ENCODE data around the gene PCDH9. TPM values are rescaled to one million over a fixed set of nuclear protein-coding genes. Genes with fewer than 3 reads are reported as not detected.

Gene PCDH9
- total RNA-seq, 1 donor from 2014 or later: 3.7 TPM

GRCh38 chr13:66940113-66940512 lies 290.0 kb downstream of the PCDH9 start:
- H3K27me3 ChIP-seq: no peaks in the 10 kb centered on the region
- intact Hi-C loops (cut with DNase I): no loop called here
- H3K4me3 ChIP-seq: no peak overlapping the region
- TF ChIP-seq POLR2AphosphoS5 (IDR thresholded peaks at IDR 0.05; ENCODE audit: insufficient read depth in 1 of 2, low read depth in 1 of 2) (no peak), POLR2A (IDR thresholded peaks at IDR 0.05) (no peak), CTCF (IDR thresholded peaks at IDR 0.05) (no peak)
- H3K27ac ChIP-seq: no peak overlapping the region
- no peaks in the 10 kb centered on the region for H3K4me1 ChIP-seq
- no peaks in the 10 kb centered on the region for H3K36me3 ChIP-seq
- H3K9me3 ChIP-seq: no peaks in the 10 kb centered on the region
- DNase-seq (ENCODE audit: extremely low spot score in 2 of 2): no peak

GRCh38 chr13:66937423-66937822 lies 292.7 kb downstream of the PCDH9 start:
- intact Hi-C loops (cut with DNase I): no loop called here
- DNase-seq (ENCODE audit: extremely low spot score in 2 of 2): no peak
- no peaks in the 10 kb centered on the region for H3K36me3 ChIP-seq
- no peaks in the 10 kb centered on the region for H3K27me3 ChIP-seq
- TF ChIP-seq POLR2A (IDR thresholded peaks at IDR 0.05): no peak
- TF ChIP-seq CTCF (IDR thresholded peaks at IDR 0.05): no peak
- no peak for TF ChIP-seq POLR2AphosphoS5 (IDR thresholded peaks at IDR 0.05; ENCODE audit: insufficient read depth in 1 of 2, low read depth in 1 of 2)
- no peak overlapping the region for H3K27ac ChIP-seq
- no peaks in the 10 kb centered on the region for H3K4me1 ChIP-seq
- H3K9me3 ChIP-seq: no peaks in the 10 kb centered on the region
- H3K4me3 ChIP-seq: no peak overlapping the region

- Histone ChIP-seq H3K27ac (no peak overlapping the region), H3K27me3 (no peaks in the 10 kb centered on the region), H3K4me3 (no peak overlapping the region), H3K4me1 (no peaks in the 10 kb centered on the region), H3K36me3 (no peaks in the 10 kb centered on the region), H3K9me3 (no peaks in the 10 kb centered on the region)
- intact Hi-C loops (cut with DNase I): no loop called here
- no peak for TF ChIP-seq POLR2AphosphoS5 (IDR thresholded peaks at IDR 0.05; ENCODE audit: insufficient read depth in 1 of 2, low read depth in 1 of 2)
- TF ChIP-seq CTCF (IDR thresholded peaks at IDR 0.05): no peak
- TF ChIP-seq POLR2A (IDR thresholded peaks at IDR 0.05): no peak
- DNase-seq (ENCODE audit: extremely low spot score in 2 of 2): no peak
Measured at GRCh38 chr13:66933994-66934393, 296.1 kb downstream of the PCDH9 start.

GRCh38 chr13:66933527-66933926 lies 296.6 kb downstream of the PCDH9 start:
- no peaks in the 10 kb centered on the region for H3K4me1 ChIP-seq
- TF ChIP-seq POLR2A (IDR thresholded peaks at IDR 0.05): no peak
- no peak for TF ChIP-seq CTCF (IDR thresholded peaks at IDR 0.05)
- TF ChIP-seq POLR2AphosphoS5 (IDR thresholded peaks at IDR 0.05; ENCODE audit: insufficient read depth in 1 of 2, low read depth in 1 of 2): no peak
- no peak for DNase-seq (ENCODE audit: extremely low spot score in 2 of 2)
- no peaks in the 10 kb centered on the region for H3K27me3 ChIP-seq
- no peaks in the 10 kb centered on the region for H3K36me3 ChIP-seq
- H3K4me3 ChIP-seq: no peak overlapping the region
- H3K27ac ChIP-seq: no peak overlapping the region
- intact Hi-C loops (cut with DNase I): no loop called here
- no peaks in the 10 kb centered on the region for H3K9me3 ChIP-seq

GRCh38 chr13:66927562-66927961 lies 302.6 kb downstream of the PCDH9 start:
- no peak for DNase-seq (ENCODE audit: extremely low spot score in 2 of 2)
- TF ChIP-seq POLR2A (IDR thresholded peaks at IDR 0.05) (no peak), POLR2AphosphoS5 (IDR thresholded peaks at IDR 0.05; ENCODE audit: insufficient read depth in 1 of 2, low read depth in 1 of 2) (no peak), CTCF (IDR thresholded peaks at IDR 0.05) (no peak)
- no peaks in the 10 kb centered on the region for H3K9me3 ChIP-seq
- H3K4me3 ChIP-seq: no peak overlapping the region
- intact Hi-C loops (cut with DNase I): no loop called here
- no peaks in the 10 kb centered on the region for H3K27me3 ChIP-seq
- H3K4me1 ChIP-seq: no peaks in the 10 kb centered on the region
- no peaks in the 10 kb centered on the region for H3K36me3 ChIP-seq
- no peak overlapping the region for H3K27ac ChIP-seq
